ENCODE measurements around the gene TARBP1.

TARBP1 gene

GRCh38 chr1:234484218-234484617, 5.2 kb upstream of the TARBP1 start:
- DNase-seq (ENCODE audit: low read depth) = no peak

GRCh38 chr1:234481771-234482170, 2.8 kb upstream of the TARBP1 start:
- DNase-seq (ENCODE audit: low read depth) = no peak

- DNase-seq (ENCODE audit: low read depth) = no peak
These were observed 887 bp upstream of the TARBP1 start for GRCh38 chr1:234479866-234480265.

- DNase-seq (ENCODE audit: low read depth) = no peak
These were observed 256 bp upstream of the TARBP1 start for GRCh38 chr1:234479310-234479559.

GRCh38 chr1:234478152-234478480, 863 bp downstream of the TARBP1 start:
- no peak for DNase-seq (ENCODE audit: low read depth)

GRCh38 chr1:234477386-234478151, 1.4 kb downstream of the TARBP1 start:
- no peak for DNase-seq (ENCODE audit: low read depth)

GRCh38 chr1:234476172-234476571, 2.8 kb downstream of the TARBP1 start:
- DNase-seq (ENCODE audit: low read depth) = no peak

- no peak for DNase-seq (ENCODE audit: low read depth)
These were observed 3.7 kb downstream of the TARBP1 start for GRCh38 chr1:234475167-234475793.

- no peak for DNase-seq (ENCODE audit: low read depth)
These were observed 4.6 kb downstream of the TARBP1 start for GRCh38 chr1:234474375-234474774.

GRCh38 chr1:234473118-234473517, 5.9 kb downstream of the TARBP1 start:
- no peak for DNase-seq (ENCODE audit: low read depth)

- DNase-seq (ENCODE audit: low read depth) = no peak
These were observed 9.6 kb downstream of the TARBP1 start for GRCh38 chr1:234469376-234469775.

GRCh38 chr1:234468580-234468979, 10.4 kb downstream of the TARBP1 start:
- DNase-seq (ENCODE audit: low read depth) = no peak

GRCh38 chr1:234467821-234468220, 11.2 kb downstream of the TARBP1 start:
- no peak for DNase-seq (ENCODE audit: low read depth)

GRCh38 chr1:234466945-234467344, 12.0 kb downstream of the TARBP1 start:
- no peak for DNase-seq (ENCODE audit: low read depth)

GRCh38 chr1:234463749-234464148, 15.2 kb downstream of the TARBP1 start:
- no peak for DNase-seq (ENCODE audit: low read depth)

GRCh38 chr1:234460652-234461051, 18.3 kb downstream of the TARBP1 start:
- no peak for DNase-seq (ENCODE audit: low read depth)

- DNase-seq (ENCODE audit: low read depth) = no peak
These were observed 20.5 kb downstream of the TARBP1 start for GRCh38 chr1:234458352-234459017.

- DNase-seq (ENCODE audit: low read depth) = no peak
These were observed 24.1 kb downstream of the TARBP1 start for GRCh38 chr1:234454926-234455325.

GRCh38 chr1:234452406-234452965, 26.5 kb downstream of the TARBP1 start:
- DNase-seq (ENCODE audit: low read depth) = no peak

GRCh38 chr1:234440348-234440747, 38.6 kb downstream of the TARBP1 start:
- DNase-seq (ENCODE audit: low read depth) = no peak

GRCh38 chr1:234438579-234438978, 40.4 kb downstream of the TARBP1 start:
- no peak for DNase-seq (ENCODE audit: low read depth)

- DNase-seq (ENCODE audit: low read depth) = no peak
These were observed 41.4 kb downstream of the TARBP1 start for GRCh38 chr1:234437423-234438171.

GRCh38 chr1:234435620-234436019, 43.4 kb downstream of the TARBP1 start:
- no peak for DNase-seq (ENCODE audit: low read depth)
